NCI-H2196 (cell line): ENCODE results near the gene RAB10.
"Not testable (repeated sequence)": the region's sequence is repeated elsewhere in the genome, so short reads cannot be mapped to it uniquely, and the experiment has no call there.

Experiments used
- DNase-seq: peaks from one replicate; lab custom pipeline; 2025; ENCODE audit not compliant: unreplicated experiment; lab: John Stamatoyannopoulos, UW

Gene RAB10

GRCh38 chr2:26086779-26087178 is 52.9 kb downstream of the RAB10 start:
- DNase-seq, result no peak

DNA sequence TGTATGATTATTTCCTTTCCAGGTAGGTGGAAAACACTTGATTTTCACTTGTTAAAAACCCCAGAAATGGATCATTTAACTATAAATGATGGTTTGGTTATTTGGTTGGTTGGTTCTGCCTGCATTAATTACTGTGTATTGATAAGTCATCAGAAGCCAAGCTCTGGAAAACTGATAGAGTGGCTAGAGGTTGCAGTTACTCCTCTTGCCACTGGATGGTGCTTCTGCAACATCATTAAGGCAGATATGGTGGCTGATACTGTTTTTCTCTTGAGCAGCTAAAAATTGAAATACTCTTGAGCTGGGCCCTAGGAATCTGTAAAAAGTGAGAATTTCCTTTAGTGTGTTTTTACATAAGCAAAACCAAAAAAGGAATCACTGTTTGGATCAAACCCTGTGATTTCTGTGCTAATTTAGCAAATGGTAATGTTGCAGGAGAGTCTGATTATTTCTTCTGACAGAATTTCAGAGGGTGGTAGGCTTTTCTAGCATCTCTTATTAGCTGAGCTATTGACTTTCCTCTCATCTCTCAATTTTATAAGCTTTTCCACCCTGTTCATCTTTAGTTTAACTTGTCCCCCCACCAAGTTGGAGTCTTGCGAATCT is 54.3 kb downstream of the RAB10 start:
- DNase-seq, result peak; percentile 56

DNA sequence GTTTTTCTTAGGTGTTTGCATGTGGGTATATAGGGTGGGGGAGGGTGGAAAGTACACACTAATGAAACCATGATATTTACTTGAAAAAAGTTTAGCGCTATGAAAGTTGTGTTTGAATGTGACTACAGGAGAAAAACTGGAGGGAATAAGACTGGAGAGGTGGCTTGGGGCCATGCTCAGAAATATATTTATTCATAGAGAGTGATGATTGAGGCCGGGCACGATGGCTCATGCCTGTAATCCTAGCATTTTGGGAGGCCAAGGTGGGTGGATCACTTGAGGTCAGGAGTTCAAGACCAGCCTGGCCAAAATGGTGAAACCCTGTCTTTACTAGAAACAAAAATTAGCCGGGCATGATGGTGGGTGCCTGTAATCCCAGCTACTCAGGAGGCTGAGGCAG is 55.0 kb downstream of the RAB10 start:
- DNase-seq, result not testable (repeated sequence)

DNA sequence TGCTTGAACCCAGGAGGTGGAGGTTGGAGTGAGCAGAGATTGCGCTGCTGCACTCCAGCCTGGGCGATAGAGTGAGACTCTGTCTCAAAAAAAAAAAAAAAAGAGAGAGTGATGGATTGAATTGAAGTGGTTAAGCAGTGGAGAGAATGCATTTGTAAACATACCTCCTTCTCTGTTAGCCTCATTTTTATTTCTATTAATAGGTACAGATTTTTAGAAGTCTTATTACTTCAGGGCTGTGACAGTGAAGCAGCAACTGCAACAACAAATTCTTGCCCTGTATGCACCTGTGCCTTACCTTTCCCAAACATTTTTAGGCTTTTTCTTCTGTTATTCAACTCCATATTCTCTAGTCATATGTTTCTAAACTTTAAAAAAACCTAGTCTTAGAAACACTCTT is 55.5 kb downstream of the RAB10 start:
- no peak for DNase-seq

DNA sequence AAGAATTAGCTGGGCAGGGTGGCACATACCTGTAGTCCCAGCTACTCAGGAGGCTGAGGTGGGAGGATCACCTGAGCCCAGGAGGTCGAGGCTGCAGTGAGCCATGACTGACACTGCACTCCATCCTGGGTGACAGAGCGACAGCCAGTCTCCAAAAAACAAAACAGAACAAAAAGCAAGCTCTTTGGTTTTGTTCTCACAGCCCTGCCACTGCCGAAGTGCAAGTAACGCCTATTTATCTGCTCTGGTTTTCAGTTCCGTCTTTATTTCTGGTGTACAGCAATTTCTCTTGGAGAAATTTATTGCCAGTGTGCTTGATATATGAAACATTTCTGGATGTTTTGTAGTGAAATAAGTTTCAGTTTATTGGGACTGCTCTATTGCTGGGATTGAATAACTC is 61.9 kb downstream of the RAB10 start:
- DNase-seq, result no peak

DNA sequence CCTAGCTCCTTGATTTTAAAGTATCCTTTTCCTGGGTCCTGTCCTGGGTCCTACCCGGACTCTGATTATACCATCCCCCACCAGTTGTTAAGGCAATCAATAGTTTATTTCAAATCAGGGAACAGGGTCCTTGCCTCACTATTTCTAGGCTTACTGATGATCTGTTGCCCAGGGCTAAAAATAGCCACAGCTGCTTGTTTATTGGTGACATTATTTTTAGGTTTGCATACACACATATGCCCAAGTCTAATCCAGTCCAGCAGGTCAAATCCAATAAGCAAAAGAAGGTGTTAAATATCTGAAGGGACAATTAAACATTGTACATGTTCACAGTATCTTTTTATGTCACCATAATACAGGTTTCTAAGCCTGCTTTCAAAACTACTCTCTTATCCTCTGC is 66.0 kb downstream of the RAB10 start:
- no peak for DNase-seq

GRCh38 chr2:26100384-26100783 is 66.5 kb downstream of the RAB10 start:
- no peak for DNase-seq

GRCh38 chr2:26103752-26104151 is 69.9 kb downstream of the RAB10 start:
- DNase-seq, result no peak

GRCh38 chr2:26108701-26109100 is 74.8 kb downstream of the RAB10 start:
- not testable (repeated sequence) for DNase-seq

GRCh38 chr2:26112201-26112600 is 78.3 kb downstream of the RAB10 start:
- DNase-seq, result no peak

GRCh38 chr2:26114151-26114550 is 80.3 kb downstream of the RAB10 start:
- no peak for DNase-seq

GRCh38 chr2:26118682-26119081 is 84.8 kb downstream of the RAB10 start:
- DNase-seq, result no peak

- DNase-seq, result no peak
These were observed 85.6 kb downstream of the RAB10 start for GRCh38 chr2:26119521-26119920.

DNA sequence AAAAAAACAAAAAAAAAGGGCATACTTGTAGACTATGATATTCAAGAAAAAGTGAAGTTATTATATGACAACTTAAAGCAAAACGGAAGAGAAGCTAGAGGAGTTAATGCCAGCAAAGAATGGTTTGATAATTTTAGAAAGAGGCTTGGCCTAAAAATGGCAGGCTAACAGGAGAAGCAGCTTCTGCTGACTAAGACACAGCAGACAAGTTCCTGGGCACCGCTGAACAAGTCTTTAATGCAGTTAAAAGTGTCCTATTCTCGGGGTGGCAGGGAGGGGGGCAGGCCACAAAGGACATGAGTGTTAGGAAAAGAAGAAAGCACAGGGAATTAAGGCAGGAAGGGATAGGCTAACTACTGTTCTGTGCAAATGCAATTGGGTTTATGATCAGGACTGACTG is 88.7 kb downstream of the RAB10 start:
- DNase-seq, result no peak

DNA sequence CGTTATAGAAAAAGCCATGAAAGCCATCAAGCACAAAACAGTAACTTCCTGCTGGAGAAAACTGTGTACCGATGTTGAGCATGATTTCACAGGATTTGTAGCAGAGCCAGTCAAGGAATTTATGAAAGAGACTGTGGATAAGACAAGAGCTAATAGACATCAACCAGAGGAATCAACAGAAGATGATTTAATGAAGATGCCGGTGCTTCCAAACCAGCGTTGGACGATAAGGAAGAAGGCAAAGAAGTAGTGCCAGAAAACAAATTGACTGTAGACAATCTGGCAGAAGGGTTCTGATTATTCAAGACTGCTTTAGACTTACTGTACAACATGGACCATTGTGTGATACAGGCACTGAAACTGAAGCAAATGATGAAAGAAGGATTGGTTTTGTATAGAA is 89.5 kb downstream of the RAB10 start:
- DNase-seq, result no peak

DNA sequence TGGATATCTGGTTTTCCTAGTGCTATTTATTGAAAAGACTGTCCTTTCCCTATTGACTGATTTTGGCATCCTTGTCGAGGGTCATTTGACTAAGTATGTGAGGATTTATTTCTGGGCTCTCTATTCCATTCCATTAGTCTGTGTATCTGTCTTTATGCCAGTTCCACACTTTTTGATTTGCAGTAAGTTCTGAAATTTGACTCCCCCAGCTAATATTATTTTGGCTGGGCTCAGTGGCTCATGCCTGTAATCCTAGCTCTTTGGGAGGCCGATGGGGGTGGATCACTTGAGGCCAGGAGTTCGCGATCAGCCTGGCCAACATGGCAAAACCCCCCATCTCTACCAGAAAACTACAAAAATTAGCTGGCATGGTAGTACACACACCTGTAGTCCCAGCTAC is 92.2 kb downstream of the RAB10 start:
- DNase-seq, result no peak

DNA sequence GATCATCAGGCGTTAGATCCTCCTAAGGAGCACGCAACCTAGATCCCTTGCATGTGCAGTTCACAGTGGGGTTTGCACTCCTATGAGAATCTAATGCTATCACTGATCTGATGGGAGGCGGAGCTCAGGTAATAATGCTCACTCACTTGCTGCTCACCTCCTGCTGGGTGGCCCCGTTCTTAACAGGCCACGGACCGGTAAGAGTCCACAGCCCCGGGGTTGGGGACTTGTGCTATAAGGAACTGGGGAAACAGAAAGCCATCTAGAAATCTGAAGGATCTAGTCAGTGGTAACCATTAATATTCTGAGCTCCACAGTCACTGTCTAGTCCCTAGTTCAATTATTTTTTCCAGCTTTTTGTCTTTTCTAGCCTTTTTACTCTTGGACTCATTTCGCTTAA is 94.3 kb downstream of the RAB10 start:
- DNase-seq, result no peak

- DNase-seq, result no peak
These were observed 96.9 kb downstream of the RAB10 start for GRCh38 chr2:26130763-26131162.

- DNase-seq, result no peak
These were observed 102.6 kb downstream of the RAB10 start for GRCh38 chr2:26136451-26136850.

DNA sequence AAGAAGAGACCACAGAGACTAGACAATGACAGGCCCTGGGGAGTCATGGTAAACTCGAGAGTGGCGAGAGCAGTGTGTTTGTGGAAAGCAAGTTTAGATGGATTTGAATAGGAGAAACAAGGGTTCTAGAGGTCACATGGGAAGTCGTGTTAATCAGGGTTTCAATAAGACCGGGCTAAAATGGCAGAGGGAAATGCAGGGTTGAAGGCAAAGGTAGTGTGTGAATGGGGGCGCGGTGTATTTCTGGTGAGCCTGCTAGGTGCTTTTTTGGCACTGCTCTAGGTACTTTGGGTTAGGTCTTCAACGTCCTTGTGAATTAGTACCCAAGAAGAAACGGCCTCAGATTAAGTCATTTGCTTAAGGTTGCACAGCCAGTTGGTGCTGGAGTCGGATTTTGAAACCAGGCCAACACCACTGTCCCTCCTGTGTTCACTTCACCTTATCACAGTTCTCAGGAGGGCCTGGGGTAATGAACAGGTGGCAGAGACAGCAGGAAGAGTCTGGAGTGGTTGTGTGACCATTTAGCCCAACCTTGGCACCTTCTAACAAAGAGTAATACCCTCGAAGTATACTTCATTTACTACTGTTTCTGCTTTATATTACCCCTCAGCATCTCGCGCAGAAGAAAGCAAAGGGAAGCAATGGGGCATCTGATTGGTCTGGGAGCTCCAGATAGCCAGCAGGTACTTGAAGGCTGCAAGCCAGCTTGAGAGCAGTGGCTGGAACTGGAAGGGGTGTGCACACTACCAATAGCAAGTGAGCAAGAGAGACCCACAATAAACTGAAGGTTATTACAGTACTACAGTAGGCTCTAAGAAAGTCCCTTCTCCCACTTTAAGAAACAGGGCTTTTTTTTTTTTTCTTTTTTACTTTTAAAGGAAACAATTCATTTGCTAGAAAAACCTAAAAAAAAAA is 105.6 kb downstream of the RAB10 start:
- DNase-seq, result peak; percentile 39

GRCh38 chr2:26141145-26141769 is 107.4 kb downstream of the RAB10 start:
- DNase-seq, result no peak

GRCh38 chr2:26144031-26144430 is 110.1 kb downstream of the RAB10 start:
- peak; percentile 28 for DNase-seq
